HG03378 (cell line): ENCODE data around the gene CHST1.

Experiments
- ATAC-seq: cut with Tn5 transposase; IDR thresholded peaks from one replicate; pipeline ENCODE4 v1.9.1; 2021; ENCODE audit warnings: mild to moderate bottlenecking, moderate library complexity; ENCODE audit not compliant: unreplicated experiment

Gene CHST1

GRCh38 chr11:45665206-45665932 is at the start of gene CHST1:
TSS of gene CHST1 (minus strand) at chr11:45665622. CDS start at chr11:45650923, 14,699 bp downstream.
- no peak for ATAC-seq

DNA sequence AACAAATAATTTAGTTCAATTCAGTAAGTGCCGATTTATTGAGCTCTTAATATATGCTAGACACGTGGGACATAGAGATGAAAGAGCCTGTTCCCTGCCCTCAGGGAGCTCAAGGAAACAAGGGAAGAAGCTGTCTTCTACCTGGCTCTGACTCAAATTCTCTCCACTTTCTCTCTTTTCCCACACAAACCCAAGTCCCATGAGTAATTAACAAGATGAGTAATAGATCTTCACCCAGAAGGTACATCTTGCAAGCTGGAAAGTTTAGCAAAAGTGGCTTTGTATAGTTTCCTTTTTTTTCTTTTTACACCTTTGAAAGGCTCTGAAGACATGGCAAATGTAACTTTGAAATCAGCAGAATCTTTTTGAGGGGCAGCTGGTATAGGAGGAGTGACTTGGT is 48.2 kb upstream of the CHST1 start:
- no peak for ATAC-seq

GRCh38 chr11:45710561-45710960 is 45.1 kb upstream of the CHST1 start:
- no peak for ATAC-seq

GRCh38 chr11:45708887-45709663 is 43.7 kb upstream of the CHST1 start:
- ATAC-seq = no peak

- no peak for ATAC-seq
These were observed 39.2 kb upstream of the CHST1 start for GRCh38 chr11:45704635-45705034.

DNA sequence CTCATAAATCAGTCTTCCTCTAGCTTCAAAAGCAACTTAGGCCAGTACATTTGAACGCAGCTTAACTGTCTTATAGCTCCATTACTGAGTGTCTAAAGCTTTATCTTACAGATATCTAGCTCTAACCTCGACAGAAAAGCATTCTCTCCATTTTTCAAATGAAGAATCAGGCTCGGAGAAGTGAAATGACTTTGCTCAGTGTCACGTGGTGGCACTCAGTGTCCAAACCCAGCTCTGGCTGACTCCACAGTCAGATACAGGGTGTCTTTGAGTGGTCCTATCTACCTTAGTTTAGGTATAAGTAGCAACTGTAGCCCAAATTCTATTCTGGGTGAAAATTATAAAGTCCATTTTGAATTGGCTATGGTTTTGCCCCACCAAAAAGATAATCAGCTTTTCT is 38.7 kb upstream of the CHST1 start:
- no peak for ATAC-seq

DNA sequence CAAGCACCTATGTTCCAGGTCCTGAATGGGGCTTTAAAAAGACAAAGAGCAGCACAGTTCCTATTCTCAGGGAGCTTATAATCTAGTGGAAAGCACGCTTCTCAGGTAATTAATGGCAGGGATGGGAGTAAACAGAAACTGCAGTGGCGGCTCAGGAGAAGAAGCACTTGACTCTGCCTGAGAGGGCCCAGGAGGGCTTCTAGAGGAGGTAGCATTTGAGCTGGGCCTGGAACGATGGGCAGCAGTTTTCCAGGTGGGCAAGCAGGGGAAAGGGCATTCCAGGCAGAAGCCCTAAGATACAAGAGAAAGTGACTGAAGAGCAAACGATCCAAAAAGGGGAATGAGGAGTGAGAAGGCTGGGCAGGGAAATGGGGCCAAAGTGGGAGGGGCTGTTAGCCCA is 37.1 kb upstream of the CHST1 start:
- no peak for ATAC-seq

DNA sequence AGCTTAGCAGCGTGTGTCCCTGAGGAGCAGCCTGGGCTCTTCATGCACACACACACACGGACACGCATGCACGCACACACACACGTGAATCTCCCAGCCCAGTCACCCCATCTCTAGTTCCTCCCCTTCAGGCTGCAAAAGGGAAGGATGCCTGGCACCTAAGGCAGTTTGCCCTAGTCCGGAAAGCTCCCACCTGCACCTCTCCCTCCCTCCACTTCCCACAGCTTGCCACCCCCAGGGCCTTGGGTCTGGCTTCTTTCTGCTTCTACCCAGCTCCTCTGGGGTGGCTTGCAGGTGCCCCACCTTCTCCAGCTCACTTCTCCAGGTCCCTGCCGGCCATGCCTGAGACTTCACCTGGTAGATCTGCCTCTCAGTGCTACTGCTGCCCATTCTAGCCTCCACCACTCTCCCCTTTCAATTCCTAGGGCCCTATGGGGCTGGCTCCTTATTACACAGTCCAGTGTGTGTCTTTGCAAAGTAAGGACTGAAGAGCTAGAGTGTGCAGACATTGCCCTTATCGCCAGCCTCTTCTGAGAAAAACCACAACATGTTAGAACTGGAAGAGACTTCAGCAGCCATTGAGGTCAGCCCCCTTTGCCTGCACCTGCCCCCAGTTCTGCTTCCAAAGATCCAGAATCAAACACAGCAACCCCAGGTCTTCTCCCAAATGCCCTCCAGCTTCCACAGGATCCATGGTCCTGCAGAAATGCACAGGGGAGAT is 33.5 kb upstream of the CHST1 start:
- no peak for ATAC-seq

GRCh38 chr11:45692808-45693453 is 27.5 kb upstream of the CHST1 start:
- ATAC-seq = no peak

- no peak for ATAC-seq
These were observed 23.1 kb upstream of the CHST1 start for GRCh38 chr11:45688472-45689033.

DNA sequence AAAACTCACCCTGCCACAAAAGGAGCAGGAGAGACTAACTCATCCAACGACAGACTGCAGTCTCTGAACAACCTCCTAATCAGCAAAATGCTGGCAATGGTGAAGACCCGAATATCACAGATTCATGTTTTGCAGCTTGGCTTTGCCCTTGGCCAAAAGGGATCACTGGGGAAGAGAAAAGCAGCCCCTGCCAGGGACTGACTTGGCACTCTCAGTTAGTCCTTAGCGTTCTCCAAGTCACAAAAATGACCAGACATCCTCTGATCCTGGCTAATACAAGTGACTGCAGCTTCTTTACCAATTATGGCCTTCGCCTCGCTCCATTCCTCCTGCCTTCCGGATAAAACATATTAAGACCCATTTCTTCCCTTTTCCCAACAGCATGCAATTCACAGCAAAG is 22.4 kb upstream of the CHST1 start:
- no peak for ATAC-seq

DNA sequence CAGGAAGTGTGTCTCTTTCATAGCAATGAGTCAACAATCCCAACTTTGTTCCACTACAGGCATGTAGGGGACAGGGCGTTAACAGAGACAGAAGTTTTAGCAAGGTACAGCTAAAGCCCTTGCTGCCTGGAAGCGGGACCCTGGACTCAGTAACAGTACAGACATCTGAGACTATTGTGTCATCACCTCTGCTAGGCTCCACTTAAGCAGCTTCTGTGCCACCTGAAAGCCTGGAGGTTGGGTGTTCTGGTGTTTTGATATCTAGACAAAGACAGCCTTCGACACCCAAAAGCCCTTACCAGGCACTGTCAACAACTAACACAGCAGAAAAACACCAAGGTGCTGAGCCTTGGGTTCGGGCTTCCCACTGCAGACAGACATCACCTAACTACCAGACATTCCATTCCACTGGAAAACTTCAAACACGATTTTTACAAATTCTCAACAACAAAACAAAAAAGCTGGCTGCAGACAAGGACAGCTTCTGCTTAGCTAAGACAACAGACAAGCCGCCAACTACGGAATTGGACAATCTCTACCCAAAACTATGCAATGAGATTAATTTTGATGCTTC is 20.6 kb upstream of the CHST1 start:
- ATAC-seq = no peak

DNA sequence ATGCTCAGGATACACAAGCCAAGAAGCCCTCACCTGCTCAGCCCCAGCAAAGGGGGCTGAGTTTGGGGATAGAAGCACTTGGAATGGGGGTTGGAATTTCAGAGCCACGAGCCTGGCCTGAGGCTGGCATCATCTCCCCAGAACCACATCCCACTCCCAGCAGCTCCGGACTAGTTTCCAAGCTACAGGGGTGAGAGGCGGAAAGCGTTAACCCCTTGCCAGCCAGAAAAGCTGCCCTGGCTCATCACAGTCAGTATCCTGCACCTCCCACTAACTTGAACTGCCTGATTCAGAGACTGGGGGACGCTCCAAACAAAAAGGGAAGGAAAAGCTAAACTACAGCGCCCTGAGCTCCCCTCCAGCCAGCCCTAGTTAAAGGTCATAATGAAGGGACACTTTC is 19.0 kb upstream of the CHST1 start:
- no peak for ATAC-seq

GRCh38 chr11:45683271-45684058 is 18.0 kb upstream of the CHST1 start:
- ATAC-seq = no peak

DNA sequence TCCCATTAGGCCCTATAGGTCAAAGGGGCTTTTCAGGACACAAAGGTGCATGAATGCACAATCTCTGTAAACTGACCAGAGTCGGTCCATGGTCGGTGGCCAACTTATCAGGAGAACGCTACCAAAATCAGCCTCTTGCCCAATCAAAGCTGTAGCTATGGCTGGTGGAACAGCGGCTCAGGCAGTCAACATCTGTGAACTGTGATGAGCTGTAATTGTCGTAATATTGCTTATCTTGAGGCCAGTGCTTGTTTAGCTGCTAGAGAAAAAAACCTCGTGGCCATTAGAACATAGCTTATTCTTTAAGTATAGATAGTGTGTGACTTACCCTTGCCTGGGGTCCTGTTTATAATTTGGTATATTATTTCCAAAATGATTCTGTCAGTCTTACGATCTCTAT is 14.4 kb upstream of the CHST1 start:
- no peak for ATAC-seq

- ATAC-seq = no peak
These were observed 13.6 kb upstream of the CHST1 start for GRCh38 chr11:45678976-45679375.

DNA sequence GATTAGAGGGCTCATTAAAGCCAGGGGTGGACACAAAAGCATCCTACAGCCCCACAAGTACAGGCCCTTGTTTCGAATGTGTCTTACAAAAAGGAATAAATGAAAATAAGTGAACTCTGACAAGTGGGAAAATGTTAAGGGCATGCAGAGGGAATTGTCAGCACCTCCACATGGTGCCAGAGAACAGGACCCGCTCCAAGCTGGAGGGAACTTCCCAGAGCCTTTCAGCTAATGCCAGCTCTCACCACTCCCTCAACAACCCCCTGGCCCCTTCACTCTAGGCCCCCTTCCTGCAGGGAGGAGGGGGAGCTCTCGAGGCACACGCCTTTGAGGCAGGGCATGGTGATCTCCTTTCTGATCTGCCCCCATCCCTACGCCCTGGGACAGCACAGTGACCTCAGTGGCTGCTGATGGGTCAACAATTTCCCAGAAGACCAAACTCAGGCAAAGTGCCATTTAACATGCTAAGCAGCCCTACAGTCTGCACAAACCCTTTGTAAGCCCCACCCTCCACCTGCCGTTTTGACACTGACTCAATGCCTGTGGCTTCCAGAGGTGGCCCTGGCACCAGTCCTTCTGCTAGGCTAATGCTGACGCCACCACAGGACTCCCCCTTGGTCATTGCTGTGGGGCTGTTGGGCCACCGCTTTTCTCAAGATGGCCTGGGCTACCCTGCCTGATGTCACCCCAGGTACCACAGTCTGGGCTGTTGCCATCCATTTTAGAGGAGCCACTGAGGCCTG is 12.5 kb upstream of the CHST1 start:
- no peak for ATAC-seq

DNA sequence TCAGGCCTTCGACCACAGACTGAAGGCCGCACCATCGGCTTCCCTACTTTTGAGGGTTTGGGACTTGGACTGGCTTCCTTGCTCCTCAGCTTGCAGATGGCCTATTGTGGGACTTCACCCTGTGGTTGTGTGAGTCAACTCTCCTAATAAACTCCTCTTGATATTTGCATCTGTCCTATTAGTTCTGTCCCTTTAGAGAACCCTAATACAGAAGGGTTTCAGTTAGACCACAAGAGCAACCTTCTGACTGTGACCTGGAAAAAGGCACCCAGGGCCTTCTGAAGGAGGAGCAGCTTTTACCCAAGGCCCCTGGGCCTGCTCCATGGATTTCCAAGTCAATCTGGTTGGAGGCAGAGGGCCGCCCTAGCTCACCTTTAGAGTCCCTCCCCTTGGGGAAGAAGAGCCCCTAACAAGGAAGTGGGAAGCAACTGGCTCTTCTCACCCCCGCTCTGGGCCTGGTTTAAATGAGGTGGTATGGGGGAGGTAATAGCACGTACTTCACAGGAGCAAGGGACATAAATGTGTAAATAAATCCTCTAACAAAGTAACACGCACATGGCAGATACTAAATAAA is 11.2 kb upstream of the CHST1 start:
- peak; percentile 97 for ATAC-seq

DNA sequence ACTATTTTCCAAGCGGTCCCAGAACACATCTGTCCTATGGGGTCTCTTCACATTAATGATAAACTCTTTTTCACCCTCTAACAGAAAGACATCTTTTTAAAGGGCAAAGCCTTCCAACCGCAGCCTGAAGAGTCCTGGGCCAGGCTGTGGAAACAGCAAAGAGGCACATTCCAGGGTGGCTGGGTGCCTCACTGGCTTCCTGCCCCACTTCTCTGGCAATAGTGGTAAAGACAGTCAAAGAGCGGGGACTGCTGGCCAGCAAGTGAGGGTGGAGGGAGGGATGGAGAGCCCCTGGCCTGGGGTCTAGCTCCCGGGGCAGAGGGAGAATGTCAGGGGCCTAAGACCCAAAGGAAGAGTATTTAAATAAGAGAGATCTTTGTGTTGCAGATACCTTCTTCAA is 10.2 kb upstream of the CHST1 start:
- ATAC-seq = no peak
